Stomach (tissue), 4 donors: Measurements from ENCODE around the gene TH.

Experiments used
- CTCF ChIP-seq, 7 experiments: fragments of 450-650 bp in 4 of 7; fragments of 200-600 bp in 3 of 7; sonication (generic) in 3 of 7; IDR thresholded peaks; one replicate each; pipeline ENCODE4 v1.5.1; 2016 to 2019; ENCODE audit warnings: antibody characterized with exemption in 7 of 7, control low read depth in 2 of 7, mild to moderate bottlenecking in 1 of 7
- POLR2A ChIP-seq, 4 donors: fragments of 450-650 bp; IDR thresholded peaks; one replicate each; pipeline ENCODE4 v1.6.1; 2016; ENCODE audit warnings: antibody characterized with exemption in 4 of 4, control low read depth in 2 of 4, mild to moderate bottlenecking in 1 of 4, moderate library complexity in 1 of 4

- TF ChIP-seq CTCF (IDR thresholded peaks at IDR 0.05) (no peak), POLR2A (IDR thresholded peaks at IDR 0.05) (no peak)
These were observed 31.4 kb upstream of the TH start for GRCh38 chr11:2202900-2203439.
